ENCODE measurements around the gene RGS5.
"Not testable (repeated sequence)": the region's sequence is repeated elsewhere in the genome, so short reads cannot be mapped to it uniquely, and the experiment has no call there.

Gene RGS5, protein sequence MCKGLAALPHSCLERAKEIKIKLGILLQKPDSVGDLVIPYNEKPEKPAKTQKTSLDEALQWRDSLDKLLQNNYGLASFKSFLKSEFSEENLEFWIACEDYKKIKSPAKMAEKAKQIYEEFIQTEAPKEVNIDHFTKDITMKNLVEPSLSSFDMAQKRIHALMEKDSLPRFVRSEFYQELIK

DNA sequence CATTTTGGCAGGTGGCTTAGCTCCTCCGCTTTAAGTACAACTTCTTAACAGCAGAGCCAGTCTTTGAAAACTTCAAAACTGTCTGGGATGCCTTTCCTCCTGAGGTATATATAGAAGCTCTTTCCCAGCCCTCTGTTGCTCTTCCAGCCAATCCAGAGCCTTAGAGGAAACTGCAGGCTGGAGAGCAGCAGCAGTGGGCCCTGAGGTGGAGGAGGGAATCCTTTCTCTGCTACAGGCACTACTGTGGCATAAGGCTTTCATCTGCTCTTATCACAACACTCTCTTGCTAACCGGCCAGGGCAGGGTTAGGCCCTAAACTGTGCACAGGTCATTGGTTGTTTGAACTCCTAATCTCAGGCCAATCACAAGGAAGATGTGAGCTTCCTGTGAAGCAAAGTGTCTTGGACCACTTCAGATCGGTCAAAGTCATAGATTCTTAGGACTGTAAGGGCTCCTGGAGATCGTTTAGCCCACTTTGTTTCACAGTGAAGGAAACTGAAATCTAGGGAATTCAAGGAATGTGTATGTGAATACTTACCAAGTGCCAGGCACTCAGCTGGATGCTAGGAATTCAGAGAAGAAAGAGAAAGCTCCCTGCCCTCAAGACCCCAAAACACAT, at the start of gene RGS5:
Gene RGS5, minus strand, starts transcription at position 84 of the 619 bp plus-strand sequence. Its CDS starts 81 bp downstream, at position 3.
- DNase-seq (ENCODE audit: low spot score) = no peak

DNA sequence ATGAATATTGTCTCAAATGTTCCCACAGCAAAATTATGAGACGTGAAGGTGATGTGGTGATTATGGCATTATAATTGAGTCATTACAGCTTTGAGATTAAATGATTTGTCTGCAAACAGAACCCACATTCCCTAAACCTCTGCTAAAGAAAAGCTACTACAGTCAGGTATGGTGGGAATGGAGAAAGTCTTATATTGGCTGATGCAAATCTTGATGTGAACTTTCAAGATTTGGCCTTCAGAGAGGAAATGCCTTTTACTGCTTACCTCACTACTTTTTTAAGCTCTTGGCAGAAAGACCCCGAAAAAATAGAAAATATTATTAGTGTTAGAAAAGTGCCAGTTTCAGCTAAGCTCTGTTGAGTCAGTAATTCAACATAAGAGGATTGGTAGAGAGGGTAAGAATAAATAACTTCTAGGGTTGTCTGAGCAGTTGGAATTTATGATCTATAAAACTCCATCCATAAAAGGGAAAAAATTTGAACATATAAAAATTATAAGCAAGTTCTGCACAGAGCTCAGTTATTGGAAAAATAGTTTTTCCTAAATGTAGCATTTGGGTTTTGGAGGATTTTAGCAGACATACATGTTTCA, 47.8 kb upstream of the RGS5 start:
- DNase-seq (ENCODE audit: low spot score) = no peak

- DNase-seq (ENCODE audit: low spot score) = no peak
Measured at GRCh38 chr1:163248064-163248463, 45.3 kb upstream of the RGS5 start.

GRCh38 chr1:163244648-163245047, 41.9 kb upstream of the RGS5 start:
- not testable (repeated sequence) for DNase-seq (ENCODE audit: low spot score)

- no peak for DNase-seq (ENCODE audit: low spot score)
Measured at GRCh38 chr1:163241746-163242145, 39.0 kb upstream of the RGS5 start.

- no peak for DNase-seq (ENCODE audit: low spot score)
Measured at GRCh38 chr1:163240705-163241104, 38.0 kb upstream of the RGS5 start.

GRCh38 chr1:163233643-163234042, 30.9 kb upstream of the RGS5 start:
- not testable (repeated sequence) for DNase-seq (ENCODE audit: low spot score)

DNA sequence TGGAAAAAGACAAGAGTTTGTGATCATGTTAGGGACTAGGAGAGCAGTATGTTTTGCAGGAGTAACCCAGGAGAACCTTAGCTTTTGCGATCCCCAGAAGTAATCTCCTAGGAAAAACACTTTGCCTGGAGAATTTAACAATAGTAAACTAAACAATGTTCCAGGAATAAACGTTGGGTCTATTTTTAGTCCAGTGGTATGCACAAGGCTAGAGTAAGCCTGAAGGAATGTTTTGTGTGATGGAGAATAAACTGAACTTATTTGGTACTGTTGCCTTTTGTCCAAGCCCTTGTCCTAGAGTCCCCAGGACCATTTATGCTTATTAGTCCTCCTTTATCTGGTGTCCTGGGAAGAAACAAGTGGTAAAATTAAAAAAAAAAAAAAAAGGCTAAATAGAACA, 28.7 kb upstream of the RGS5 start:
- DNase-seq (ENCODE audit: low spot score) = no peak

DNA sequence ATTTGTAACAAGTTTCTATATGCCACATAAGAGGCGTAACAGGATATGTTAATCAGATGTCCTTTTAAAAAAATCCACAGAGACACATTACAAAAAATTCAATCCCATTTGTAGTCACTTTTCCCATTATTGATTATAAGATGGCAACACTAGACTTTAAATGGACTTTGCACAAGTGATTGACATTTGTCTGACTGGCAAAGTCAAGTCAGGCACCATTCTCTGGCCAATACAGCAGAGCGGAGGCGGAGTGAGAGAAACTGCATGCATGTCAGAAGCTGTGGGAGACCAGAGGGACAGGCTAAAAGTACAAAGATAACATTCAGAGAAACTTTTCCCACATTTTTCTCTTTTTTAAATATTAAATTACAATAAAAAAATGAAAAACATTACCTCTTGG, 28.1 kb upstream of the RGS5 start:
- no peak for DNase-seq (ENCODE audit: low spot score)

- DNase-seq (ENCODE audit: low spot score) = not testable (repeated sequence)
Measured at GRCh38 chr1:163228271-163228670, 25.6 kb upstream of the RGS5 start.

DNA sequence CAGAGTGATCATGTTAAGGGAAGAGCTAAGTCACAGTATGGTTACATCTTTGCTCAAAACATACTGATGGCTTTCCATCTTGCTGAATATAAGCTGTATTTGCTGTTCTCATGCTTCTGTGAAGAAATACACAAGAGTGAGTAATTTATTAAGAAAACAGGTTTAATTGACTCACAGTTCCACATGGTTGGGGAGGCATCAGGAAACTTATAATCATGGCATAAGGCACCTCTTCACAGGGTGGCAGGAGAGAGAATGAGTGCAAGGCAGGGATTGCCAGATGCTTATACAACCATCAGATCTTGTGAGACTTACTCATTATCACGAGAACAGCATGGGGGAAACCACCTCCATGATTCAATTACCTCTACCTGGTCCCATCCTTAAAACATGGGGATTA, 24.4 kb upstream of the RGS5 start:
- no peak for DNase-seq (ENCODE audit: low spot score)

- no peak for DNase-seq (ENCODE audit: low spot score)
Measured at GRCh38 chr1:163213626-163214025, 10.9 kb upstream of the RGS5 start.

DNA sequence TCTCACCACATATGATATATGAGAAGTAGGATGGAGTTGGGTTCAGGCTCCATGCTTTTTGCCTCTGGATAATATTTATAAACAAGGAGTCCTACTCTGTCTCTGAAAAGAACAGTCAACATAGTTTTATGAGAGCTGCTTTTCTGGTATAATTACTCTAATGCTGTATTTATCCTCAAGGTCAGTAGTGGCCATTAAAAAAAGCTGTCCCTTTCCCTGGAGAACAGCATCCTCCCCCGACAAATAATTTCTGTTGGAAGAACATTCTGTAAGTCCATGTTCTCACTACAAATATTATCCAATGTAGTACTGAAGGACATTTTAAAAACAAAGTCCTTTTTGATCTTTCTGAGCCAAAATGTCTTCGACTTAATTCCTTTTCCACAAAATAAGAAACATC, 9.0 kb upstream of the RGS5 start:
- DNase-seq (ENCODE audit: low spot score) = no peak

DNA sequence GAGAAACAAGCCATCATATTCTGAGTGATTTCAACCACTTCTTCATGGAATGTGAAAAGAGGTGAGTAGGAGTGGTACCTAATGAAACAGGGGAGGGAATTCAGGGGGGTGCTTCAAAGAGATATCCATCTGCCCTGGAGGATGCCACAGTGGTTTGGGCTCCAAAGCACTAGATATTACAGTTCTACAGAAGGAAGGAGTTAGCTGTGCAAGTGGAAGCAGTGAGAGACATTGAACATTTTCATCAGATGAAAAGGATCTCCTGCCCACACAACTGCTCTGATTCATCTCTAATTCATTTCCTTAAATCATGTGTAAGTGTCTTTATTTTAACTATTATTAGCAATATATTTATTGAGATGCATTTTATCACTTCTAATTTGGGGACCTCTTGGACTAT, 2.8 kb upstream of the RGS5 start:
- peak; percentile 7 for DNase-seq (ENCODE audit: low spot score)

DNA sequence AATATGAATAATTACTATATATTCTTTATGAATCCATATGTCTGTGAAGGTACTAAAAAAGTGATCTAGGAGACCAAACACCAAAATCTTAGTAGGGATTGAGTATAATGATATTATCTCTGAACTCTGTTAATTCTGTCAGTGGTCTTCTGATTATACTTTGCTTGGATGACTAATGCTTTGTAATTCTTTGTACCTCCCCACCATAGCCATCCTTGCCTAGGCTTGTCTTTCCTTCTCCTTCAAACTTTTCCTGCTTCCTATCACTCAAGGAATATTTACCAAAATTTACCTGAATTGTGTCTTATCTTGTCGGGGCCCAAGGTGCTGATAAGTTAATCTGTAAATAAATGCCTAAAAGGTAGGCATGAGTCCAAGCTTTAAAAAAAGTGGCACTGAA, 845 bp upstream of the RGS5 start:
- DNase-seq (ENCODE audit: low spot score) = no peak

GRCh38 chr1:163201906-163202305, 810 bp downstream of the RGS5 start:
- no peak for DNase-seq (ENCODE audit: low spot score)

- DNase-seq (ENCODE audit: low spot score) = no peak
Measured at GRCh38 chr1:163197022-163197421, 5.7 kb downstream of the RGS5 start.

- DNase-seq (ENCODE audit: low spot score) = no peak
Measured at GRCh38 chr1:163196449-163196787, 6.3 kb downstream of the RGS5 start.

DNA sequence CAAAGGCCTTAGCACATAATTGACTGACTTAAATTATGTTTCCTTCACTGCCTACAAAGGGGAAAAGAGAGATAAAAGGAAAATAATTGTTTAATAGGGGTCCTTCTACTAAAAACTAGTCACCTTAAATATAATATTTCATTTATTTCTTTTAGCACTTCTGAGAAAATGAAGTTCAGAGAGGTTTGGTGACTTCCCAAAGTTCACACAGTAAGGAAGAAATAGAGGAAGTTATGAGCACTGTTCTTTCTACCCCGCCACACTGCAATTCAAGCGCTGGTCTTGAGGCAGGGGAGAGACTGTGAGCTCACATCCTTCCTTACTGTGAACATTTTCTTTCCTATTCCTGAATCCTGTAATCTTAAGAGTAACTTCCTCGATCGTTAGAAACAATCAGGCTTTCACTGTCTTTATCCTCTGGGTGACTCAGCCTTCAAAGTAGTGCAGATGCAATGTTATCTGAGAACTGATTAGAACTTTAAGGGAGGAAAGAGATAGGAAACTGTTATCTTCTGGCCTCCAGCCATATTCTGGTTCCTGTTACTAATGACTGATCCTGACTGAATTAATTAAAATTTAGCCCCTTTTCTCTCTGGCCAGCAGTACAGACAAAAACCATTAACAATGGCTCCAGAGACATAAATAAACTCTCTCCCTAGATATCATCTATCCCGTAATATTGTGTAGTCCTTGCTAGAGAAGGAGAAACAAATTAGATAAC, 6.8 kb downstream of the RGS5 start:
- no peak for DNase-seq (ENCODE audit: low spot score)

DNA sequence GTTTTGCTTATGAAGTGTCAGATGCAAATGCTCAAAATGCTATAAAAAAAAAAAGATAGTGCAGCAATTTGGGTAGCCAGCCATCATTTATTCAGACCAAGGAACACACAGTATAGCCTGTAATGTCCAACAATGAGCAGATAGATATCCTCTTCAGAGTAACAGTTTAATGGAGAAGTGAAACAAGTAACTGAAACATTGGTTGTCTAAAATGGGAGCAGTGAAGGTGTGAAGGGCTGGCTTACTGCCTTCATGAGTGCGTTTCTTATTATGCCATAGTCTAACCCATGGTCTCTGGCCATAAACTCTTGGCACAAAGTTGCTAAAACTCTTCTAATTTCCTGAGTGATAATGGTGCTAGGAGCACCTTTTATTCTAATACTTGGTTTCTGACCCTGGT, 11.4 kb downstream of the RGS5 start:
- no peak for DNase-seq (ENCODE audit: low spot score)

DNA sequence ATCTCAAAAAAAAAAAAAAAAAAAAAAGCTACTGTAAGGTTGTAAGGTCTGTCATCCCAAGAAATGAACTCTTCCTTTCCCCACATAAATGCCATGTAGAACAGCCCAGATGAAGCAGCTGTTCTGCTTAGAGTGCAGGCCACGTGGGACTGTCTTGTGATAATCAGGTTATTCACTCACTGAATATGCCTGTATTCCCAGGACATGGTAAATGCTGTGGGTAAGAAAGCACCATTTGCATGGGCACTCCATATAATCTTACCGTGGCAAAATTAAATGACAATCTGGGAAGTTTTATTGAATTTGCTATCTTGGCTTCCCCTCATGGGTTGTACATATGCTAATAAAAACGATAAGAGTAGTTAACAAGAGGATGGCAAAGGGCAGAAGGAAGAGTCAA, 13.8 kb downstream of the RGS5 start:
- no peak for DNase-seq (ENCODE audit: low spot score)

DNA sequence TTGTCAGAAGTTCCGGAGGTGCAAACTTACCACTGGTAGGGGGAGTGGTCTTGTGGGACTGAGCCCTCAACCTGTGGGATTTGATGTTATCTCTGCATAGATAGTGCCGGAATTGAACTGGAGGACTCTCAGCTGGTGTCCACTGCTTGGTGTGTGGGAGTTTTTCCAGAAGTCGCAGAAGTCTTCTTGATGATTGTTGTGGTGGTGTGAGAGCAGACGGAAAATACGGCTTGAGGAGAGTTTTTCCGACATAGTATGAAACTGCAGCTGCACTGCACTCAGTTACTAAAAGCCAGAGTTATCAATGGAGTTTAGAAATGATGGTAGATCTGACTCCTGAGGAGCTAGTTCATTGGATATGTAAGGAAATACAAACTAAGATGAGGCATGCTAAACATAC, 14.9 kb downstream of the RGS5 start:
- no peak for DNase-seq (ENCODE audit: low spot score)

- no peak for DNase-seq (ENCODE audit: low spot score)
Measured at GRCh38 chr1:163186862-163187261, 15.9 kb downstream of the RGS5 start.
